ENCODE measurements around the gene CUL4A. TPM values are rescaled to one million over a fixed set of nuclear protein-coding genes. Genes with fewer than 3 reads are reported as not detected.
"Not testable (repeated sequence)": the region's sequence is repeated elsewhere in the genome, so short reads cannot be mapped to it uniquely, and the experiment has no call there.

The CUL4A gene
- total and polyA plus RNA-seq, 8 donors: 48.0 to 98.0 (median 87.5) TPM

DNA sequence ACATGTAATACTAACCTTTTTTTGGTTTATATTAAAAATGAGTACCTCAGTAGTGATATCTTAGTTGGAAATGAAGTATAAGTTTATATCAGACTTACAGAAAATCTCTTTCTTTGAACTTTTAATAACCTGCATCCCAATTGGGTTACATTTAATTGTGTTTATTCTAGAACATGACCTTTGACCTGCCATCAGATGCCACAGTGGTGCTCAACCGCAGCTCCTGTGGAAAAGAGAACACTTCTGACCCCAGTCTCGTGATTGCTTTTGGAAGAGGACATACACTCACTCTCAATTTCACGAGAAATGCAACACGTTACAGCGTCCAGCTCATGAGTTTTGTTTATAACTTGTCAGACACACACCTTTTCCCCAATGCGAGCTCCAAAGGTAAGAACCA, 100.1 kb downstream of the CUL4A start:
- H3K36me3 ChIP-seq: peaks cover 0 to 71% of the 10 kb centered on the region in 2 donors

DNA sequence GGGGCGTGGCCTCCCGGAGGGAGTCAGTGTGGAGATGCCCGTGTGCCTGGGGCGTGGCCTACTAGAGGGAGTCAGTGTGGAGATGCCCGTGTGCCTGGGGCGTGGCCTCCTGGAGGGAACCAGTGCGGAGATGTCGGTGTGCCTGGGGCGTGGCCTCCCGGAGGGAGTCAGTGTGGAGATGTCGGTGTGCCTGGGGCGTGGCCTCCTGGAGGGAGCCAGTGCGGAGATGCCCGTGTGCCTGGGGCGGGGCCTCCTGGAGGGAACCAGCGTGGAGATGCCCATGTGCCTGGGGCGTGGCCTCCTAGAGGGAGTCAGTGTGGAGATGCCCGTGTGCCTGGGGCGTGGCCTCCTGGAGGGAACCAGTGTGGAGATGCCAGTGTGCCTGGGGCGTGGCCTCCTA, 104.7 kb downstream of the CUL4A start:
- H3K4me3 ChIP-seq; H3K27ac ChIP-seq; ATAC-seq; intact Hi-C loops (cut with DNase I); H3K27me3 ChIP-seq; H3K4me1 ChIP-seq; H3K9me3 ChIP-seq: not testable (repeated sequence)
- DNase-seq: peak in 1 of 4 donors; percentile 43
- H3K36me3 ChIP-seq: peaks cover 0 to 78% of the 10 kb centered on the region in 2 donors

More for the DNA sequence above, 100.1 kb downstream of the CUL4A start:
- TF ChIP-seq, protein P1, sequence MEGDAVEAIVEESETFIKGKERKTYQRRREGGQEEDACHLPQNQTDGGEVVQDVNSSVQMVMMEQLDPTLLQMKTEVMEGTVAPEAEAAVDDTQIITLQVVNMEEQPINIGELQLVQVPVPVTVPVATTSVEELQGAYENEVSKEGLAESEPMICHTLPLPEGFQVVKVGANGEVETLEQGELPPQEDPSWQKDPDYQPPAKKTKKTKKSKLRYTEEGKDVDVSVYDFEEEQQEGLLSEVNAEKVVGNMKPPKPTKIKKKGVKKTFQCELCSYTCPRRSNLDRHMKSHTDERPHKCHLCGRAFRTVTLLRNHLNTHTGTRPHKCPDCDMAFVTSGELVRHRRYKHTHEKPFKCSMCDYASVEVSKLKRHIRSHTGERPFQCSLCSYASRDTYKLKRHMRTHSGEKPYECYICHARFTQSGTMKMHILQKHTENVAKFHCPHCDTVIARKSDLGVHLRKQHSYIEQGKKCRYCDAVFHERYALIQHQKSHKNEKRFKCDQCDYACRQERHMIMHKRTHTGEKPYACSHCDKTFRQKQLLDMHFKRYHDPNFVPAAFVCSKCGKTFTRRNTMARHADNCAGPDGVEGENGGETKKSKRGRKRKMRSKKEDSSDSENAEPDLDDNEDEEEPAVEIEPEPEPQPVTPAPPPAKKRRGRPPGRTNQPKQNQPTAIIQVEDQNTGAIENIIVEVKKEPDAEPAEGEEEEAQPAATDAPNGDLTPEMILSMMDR (IDR thresholded peaks at IDR 0.05): no peak
- H3K4me1 ChIP-seq: no peaks in the 10 kb centered on the region
- intact Hi-C loops (cut with DNase I): no loop called here
- DNase-seq (no peak), ATAC-seq (no peak)
- no peaks in the 10 kb centered on the region for H3K9me3 ChIP-seq
- no peaks in the 10 kb centered on the region for H3K27me3 ChIP-seq
- no peak overlapping the region for H3K27ac ChIP-seq
- no peak overlapping the region for H3K4me3 ChIP-seq

DNA sequence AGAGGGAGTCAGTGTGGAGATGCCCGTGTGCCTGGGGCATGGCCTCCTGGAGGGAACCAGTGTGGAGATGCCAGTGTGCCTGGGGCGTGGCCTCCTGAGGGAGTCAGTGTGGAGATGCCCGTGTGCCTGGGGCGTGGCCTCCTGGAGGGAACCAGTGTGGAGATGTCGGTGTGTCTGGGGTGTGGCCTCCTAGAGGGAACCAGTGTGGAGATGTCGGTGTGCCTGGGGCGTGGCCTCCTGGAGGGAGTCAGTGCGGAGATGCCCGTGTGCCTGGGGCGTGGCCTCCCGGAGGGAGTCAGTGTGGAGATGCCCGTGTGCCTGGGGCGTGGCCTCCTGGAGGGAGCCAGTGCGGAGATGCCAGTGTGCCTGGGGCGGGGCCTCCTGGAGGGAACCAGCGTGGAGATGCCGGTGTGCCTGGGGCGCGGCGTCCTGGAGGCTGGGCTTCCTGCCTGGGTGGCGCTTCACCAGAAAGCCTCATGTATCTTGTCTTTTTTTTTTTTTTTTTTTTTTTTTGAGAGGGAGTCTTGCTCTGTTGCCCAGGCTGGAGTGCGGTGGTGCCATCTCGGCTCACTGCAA, 105.6 kb downstream of the CUL4A start:
- intact Hi-C loops (cut with DNase I); H3K27ac ChIP-seq; H3K27me3 ChIP-seq; ATAC-seq; H3K4me1 ChIP-seq; H3K9me3 ChIP-seq; H3K4me3 ChIP-seq: not testable (repeated sequence)
- peaks cover 0 to 78% of the 10 kb centered on the region in 2 donors for H3K36me3 ChIP-seq
- peak in 1 of 4 donors; percentile 73 for DNase-seq

DNA sequence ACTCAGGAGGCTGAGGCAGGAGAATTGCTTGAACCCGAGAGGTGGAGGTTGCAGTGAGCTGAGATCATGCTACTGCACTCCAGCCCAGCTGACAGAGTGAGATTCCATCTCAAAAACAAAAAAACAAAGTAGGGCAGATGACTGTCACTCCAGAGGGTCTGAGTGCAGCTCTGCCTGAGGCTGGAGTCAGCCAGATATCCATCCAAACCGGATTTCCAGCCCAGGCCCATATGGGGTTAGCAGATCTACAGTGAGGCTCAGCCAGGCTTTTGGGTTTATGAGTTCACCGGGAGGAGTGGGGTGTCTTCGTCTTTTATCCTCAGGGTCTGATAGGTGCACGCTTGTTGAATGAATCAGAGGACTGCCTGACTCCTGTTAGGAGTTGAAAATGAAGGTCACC, 106.6 kb downstream of the CUL4A start:
- Histone ChIP-seq H3K9me3 (no peaks in the 10 kb centered on the region), H3K27ac (no peak overlapping the region), H3K27me3 (no peaks in the 10 kb centered on the region), H3K36me3 (peaks cover 0 to 78% of the 10 kb centered on the region in 2 donors), H3K4me1 (no peaks in the 10 kb centered on the region), H3K4me3 (no peak overlapping the region)
- intact Hi-C loops (cut with DNase I): no loop called here
- no peak for DNase-seq
- TF ChIP-seq, protein P1 (IDR thresholded peaks at IDR 0.05): no peak
- ATAC-seq: no peak

Small RNA genes lying within 50 kb of the gene (microRNA-seq; reads per million reads assigned to microRNA genes)
- gene MIR8075: 0 reads per million in 2 donors

Other genes with a start within 250 kb of the CUL4A start
- 10 to 100 TPM; 36.0 to 38.9 TPM for gene MCF2L, start 240.4 kb upstream of the CUL4A start, total RNA-seq
- gene MCF2L, start 240.4 kb upstream of the CUL4A start, polyA plus RNA-seq (ENCODE audit: insufficient read length in 6 of 6): 10 to 100 TPM; 22.2 to 39.5 (median 30.9) TPM
- not detected for gene F7, start 103.8 kb upstream of the CUL4A start, total RNA-seq
- gene F7, start 103.8 kb upstream of the CUL4A start, polyA plus RNA-seq (ENCODE audit: insufficient read length in 6 of 6): 1 to 10 TPM in 1 of 6 donors, under 1 TPM in 5; 0.46 to 1.0 (median 0.89) TPM
- 1 to 10 TPM; 6.2 to 7.8 TPM for gene F10, start 86.8 kb upstream of the CUL4A start, total RNA-seq
- gene F10, start 86.8 kb upstream of the CUL4A start, polyA plus RNA-seq (ENCODE audit: insufficient read length in 6 of 6): 10 to 100 TPM; 13.1 to 21.8 (median 16.6) TPM
- gene PROZ, start 51.0 kb upstream of the CUL4A start, total RNA-seq: not detected
- gene PROZ, start 51.0 kb upstream of the CUL4A start, polyA plus RNA-seq (ENCODE audit: insufficient read length in 6 of 6): under 1 TPM; 0.13 to 0.55 (median 0.27) TPM
- gene PCID2, start 944 bp upstream of the CUL4A start, total RNA-seq: 10 to 100 TPM; 30.5 to 41.0 TPM
- 10 to 100 TPM; 68.4 to 79.7 (median 73.9) TPM for gene PCID2, start 944 bp upstream of the CUL4A start, polyA plus RNA-seq (ENCODE audit: insufficient read length in 6 of 6)
- 100 to 1,000 TPM; 314 to 374 TPM for gene LAMP1, start 87.6 kb downstream of the CUL4A start, total RNA-seq
- 100 to 1,000 TPM; 102 to 131 (median 116) TPM for gene LAMP1, start 87.6 kb downstream of the CUL4A start, polyA plus RNA-seq (ENCODE audit: insufficient read length in 6 of 6)
- gene GRTP1, start 154.5 kb downstream of the CUL4A start, total RNA-seq: 1 to 10 TPM; 6.7 to 7.1 TPM
- 10 to 100 TPM in 3 of 6 donors, 1 to 10 TPM in 3; 4.9 to 13.5 (median 8.8) TPM for gene GRTP1, start 154.5 kb downstream of the CUL4A start, polyA plus RNA-seq (ENCODE audit: insufficient read length in 6 of 6)
- 1 to 10 TPM; 2.0 to 2.3 TPM for gene ADPRHL1, start 243.9 kb downstream of the CUL4A start, total RNA-seq
- 1 to 10 TPM in 4 of 6 donors, under 1 TPM in 2; 0.66 to 1.7 (median 1.3) TPM for gene ADPRHL1, start 243.9 kb downstream of the CUL4A start, polyA plus RNA-seq (ENCODE audit: insufficient read length in 6 of 6)